Transverse colon (tissue), 4 donors: Measurements from ENCODE around the gene ATP1B1. TPM values are rescaled to one million over a fixed set of nuclear protein-coding genes. Genes with fewer than 3 reads are reported as not detected.

ENCODE experiments used
- DNase-seq: peaks from one replicate; pipeline ENCODE4 v3.0.0-alpha.2; 2019
- H3K27ac ChIP-seq, 4 donors: fragments of 200-600 bp; sonication (generic); 2 replicates each; pipeline ENCODE4 v1.5.1; 2016 to 2018; ENCODE audit warnings: inconsistent platforms in 4 of 4
- H3K27me3 ChIP-seq: fragments of 200-600 bp; sonication (generic); 2 replicates; pipeline ENCODE4 v1.5.1; 2017; ENCODE audit warnings: inconsistent platforms
- H3K36me3 ChIP-seq, 4 donors: fragments of 200-600 bp; sonication (generic); 2 replicates each; pipeline ENCODE4 v1.5.1; 2017 to 2019; ENCODE audit warnings: inconsistent platforms in 4 of 4
- H3K4me1 ChIP-seq, 4 donors: fragments of 200-600 bp; sonication (generic); 2 replicates each; pipeline ENCODE4 v1.5.1; 2017 to 2020; ENCODE audit warnings: inconsistent platforms in 4 of 4
- H3K4me3 ChIP-seq, 4 donors: fragments of 200-600 bp; sonication (generic); 1 replicate in 1 of 4; 2 replicates in 3 of 4; pipeline versions ENCODE4 v1.5.1 to v1.6.1; 2017 to 2019; ENCODE audit warnings: inconsistent platforms in 4 of 4
- H3K9me3 ChIP-seq, 2 donors: fragments of 200-600 bp; sonication (generic); 2 replicates each; pipeline ENCODE4 v1.5.1; 2017 to 2019; ENCODE audit warnings: inconsistent platforms in 2 of 2
- EP300 ChIP-seq: sonication (generic); formaldehyde crosslinking; IDR thresholded peaks from one replicate; pipeline ENCODE4 v1.6.1; 2017; ENCODE audit warnings: antibody characterized with exemption, low read depth
- POLR2A ChIP-seq: fragments of 450-650 bp; IDR thresholded peaks from one replicate; pipeline ENCODE4 v1.6.1; 2016; ENCODE audit warnings: antibody characterized with exemption, mild to moderate bottlenecking, moderate library complexity
- POLR2AphosphoS5 ChIP-seq, 3 donors: sonication (generic); formaldehyde crosslinking; IDR thresholded peaks; one replicate each; pipeline ENCODE4 v1.6.1; 2016; ENCODE audit warnings: antibody characterized with exemption in 3 of 3
- WGBS, 2 donors: methylation state at CpG; one replicate each; pipeline ENCODE4 v1.1.5; 2018; ENCODE audit warnings: low coverage in 1 of 2; 5-methylcytosine and 5-hydroxymethylcytosine counted together
- in situ Hi-C, 4 donors: fragments of 200-750 bp; cut with MboI; loops; one replicate each; pipeline versions ENCODE4 v1.15.0 to v1.15.1; 2017; ENCODE audit warnings: low sequenced_read_pairs in 3 of 4, low pct_ligation_motif_present in 1 of 4, low pct_unique_long_range_greater_than_20kb in 1 of 4
- intact Hi-C: fragments of 100-400 bp; cut with DNase I; formaldehyde crosslinking; loops from one replicate; pipeline ENCODE4 v1.15.1; 2023; ENCODE audit warnings: low total_unique reads
- total RNA-seq, 4 donors: library from RNA; depleted of rRNA; stranded (reverse); fragments of >200 nt; gene quantifications; one replicate each; pipeline ENCODE4 v1.1.0, GENCODE V29; 2016
- TF ChIP-seq, protein P1 (sequence below), 5 experiments: fragments of 200-600 bp in 3 of 5; fragments of 450-650 bp in 2 of 5; sonication (generic) in 3 of 5; IDR thresholded peaks; 1 replicate in 2 of 5; 2 replicates in 3 of 5; pipeline ENCODE4 v1.5.1; 2016 to 2017; ENCODE audit warnings: antibody characterized with exemption in 5 of 5, inconsistent platforms in 3 of 5, mild to moderate bottlenecking in 2 of 5, moderate library complexity in 1 of 5

ATP1B1 gene
- total RNA-seq, 4 donors from 2014 or later = 82.8 to 493 (median 375) TPM

DNA sequence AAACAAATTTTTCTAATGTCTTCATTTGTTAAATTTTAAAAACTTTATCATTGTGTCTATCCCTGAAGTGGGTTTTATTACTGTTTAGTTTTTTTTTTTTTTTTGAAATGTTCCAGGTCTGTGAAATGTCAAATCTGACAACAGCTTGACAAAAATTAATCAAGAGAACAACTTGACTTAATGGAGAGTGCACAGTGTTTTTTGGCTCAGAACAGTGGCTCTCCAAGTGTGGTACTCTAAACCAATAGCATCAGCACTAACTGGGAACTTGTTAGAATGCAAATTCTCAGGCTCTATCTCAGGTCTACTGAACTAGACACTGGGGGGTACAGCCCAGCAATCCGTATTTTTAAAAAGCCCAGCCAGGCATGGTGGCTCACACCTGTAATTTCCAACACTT lies 49.2 kb downstream of the ATP1B1 start:
- Histone ChIP-seq H3K4me1 (peaks cover 8 to 31% (median 17%) of the 10 kb centered on the region in 4 donors), H3K27me3 (no peaks in the 10 kb centered on the region), H3K27ac (peak overlapping the region in 3 of 4 donors; percentile 30 to 38 (median 35)), H3K9me3 (no peaks in the 10 kb centered on the region), H3K4me3 (no peak overlapping the region), H3K36me3 (no peaks in the 10 kb centered on the region)
- no peak for DNase-seq
- in situ Hi-C loops = no loop called here
- intact Hi-C loops = no loop called here
- peak in 1 of 3 donors; percentile 17 for TF ChIP-seq POLR2AphosphoS5 (IDR thresholded peaks at IDR 0.05)
- TF ChIP-seq, protein P1, sequence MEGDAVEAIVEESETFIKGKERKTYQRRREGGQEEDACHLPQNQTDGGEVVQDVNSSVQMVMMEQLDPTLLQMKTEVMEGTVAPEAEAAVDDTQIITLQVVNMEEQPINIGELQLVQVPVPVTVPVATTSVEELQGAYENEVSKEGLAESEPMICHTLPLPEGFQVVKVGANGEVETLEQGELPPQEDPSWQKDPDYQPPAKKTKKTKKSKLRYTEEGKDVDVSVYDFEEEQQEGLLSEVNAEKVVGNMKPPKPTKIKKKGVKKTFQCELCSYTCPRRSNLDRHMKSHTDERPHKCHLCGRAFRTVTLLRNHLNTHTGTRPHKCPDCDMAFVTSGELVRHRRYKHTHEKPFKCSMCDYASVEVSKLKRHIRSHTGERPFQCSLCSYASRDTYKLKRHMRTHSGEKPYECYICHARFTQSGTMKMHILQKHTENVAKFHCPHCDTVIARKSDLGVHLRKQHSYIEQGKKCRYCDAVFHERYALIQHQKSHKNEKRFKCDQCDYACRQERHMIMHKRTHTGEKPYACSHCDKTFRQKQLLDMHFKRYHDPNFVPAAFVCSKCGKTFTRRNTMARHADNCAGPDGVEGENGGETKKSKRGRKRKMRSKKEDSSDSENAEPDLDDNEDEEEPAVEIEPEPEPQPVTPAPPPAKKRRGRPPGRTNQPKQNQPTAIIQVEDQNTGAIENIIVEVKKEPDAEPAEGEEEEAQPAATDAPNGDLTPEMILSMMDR (IDR thresholded peaks at IDR 0.05) = no peak
- WGBS, 2 donors = 92% methylated on average over 1 of the region's 1 CpG; no CpG with 5 or more reads in 1 of the 2 donors

DNA sequence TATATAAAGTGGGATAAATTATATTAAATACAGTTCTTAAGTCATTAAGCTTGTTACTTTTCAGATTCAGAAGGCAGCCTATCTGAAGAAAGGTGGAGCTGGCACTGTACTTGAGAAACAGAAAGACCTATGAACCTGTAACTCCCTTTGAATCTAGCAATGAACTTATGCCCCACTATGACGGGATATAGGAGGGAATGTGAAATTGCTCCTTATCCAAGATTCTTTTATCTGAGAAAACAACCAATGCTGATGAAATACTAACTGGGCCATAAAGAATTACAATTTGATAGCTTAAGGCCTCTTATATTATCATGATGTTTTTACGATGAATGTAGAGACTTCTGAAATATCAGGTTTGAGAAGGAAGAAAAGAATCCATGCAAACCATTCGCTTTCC lies 50.1 kb downstream of the ATP1B1 start:
- Histone ChIP-seq H3K4me1 (peaks cover 8 to 33% (median 18%) of the 10 kb centered on the region in 4 donors), H3K36me3 (no peaks in the 10 kb centered on the region), H3K4me3 (no peak overlapping the region), H3K9me3 (no peaks in the 10 kb centered on the region), H3K27ac (peak overlapping the region in 2 of 4 donors; percentile 35 to 38), H3K27me3 (no peaks in the 10 kb centered on the region)
- 37 to 51% methylated on average over 3 of the region's 3 CpGs for WGBS, 2 donors
- intact Hi-C loops = no loop called here
- TF ChIP-seq POLR2AphosphoS5 (IDR thresholded peaks at IDR 0.05) = peak in 1 of 3 donors; percentile 26
- TF ChIP-seq, protein P1 (IDR thresholded peaks at IDR 0.05) = no peak
- in situ Hi-C loops = no loop called here
- DNase-seq = no peak

DNA sequence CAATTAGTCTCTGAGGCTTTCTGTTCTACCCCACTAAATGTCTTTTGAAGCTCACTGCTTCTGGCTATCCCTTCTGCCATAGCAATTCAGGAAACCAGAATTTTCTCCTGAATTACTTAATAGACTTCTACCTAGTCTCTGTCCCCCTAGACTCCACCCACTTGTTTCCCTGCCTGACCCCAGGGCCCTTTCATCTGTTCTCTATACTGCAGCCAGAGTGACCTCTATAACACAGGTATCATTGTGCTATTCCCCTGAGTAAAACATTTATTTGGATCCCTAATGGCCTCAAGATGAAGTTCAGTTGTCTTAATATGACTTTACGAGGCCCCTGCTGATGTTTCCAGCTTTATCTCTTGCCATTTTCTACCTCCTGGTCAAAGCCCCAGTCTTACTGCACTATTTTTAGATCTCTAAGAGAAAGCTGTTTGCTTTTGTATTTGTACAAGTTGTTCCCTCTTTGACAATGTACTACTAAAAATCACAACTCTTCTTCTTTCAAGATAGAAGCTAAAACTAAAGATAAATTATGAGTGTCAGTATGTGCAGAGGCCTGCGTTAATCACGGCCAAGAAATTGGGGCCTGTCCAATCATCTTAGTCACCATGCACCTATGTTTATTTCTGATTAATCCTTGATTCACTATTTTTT lies 54.5 kb downstream of the ATP1B1 start:
- H3K9me3 ChIP-seq = no peaks in the 10 kb centered on the region
- TF ChIP-seq POLR2AphosphoS5 (IDR thresholded peaks at IDR 0.05) (peak; percentile 7 to 69 (median 49)), EP300 (no peak)
- TF ChIP-seq, protein P1 (IDR thresholded peaks at IDR 0.05) = no peak
- no peaks in the 10 kb centered on the region for H3K36me3 ChIP-seq
- WGBS, 2 donors = 71 to 78% methylated on average over 3 of the region's 3 CpGs
- intact Hi-C loops = no loop called here
- no peak overlapping the region for H3K4me3 ChIP-seq
- H3K27ac ChIP-seq = peak overlapping the region; percentile 11 to 79 (median 70)
- in situ Hi-C loops = no loop called here
- peaks cover 8 to 34% (median 16%) of the 10 kb centered on the region in 4 donors for H3K4me1 ChIP-seq
- no peaks in the 10 kb centered on the region for H3K27me3 ChIP-seq
- DNase-seq = no peak

DNA sequence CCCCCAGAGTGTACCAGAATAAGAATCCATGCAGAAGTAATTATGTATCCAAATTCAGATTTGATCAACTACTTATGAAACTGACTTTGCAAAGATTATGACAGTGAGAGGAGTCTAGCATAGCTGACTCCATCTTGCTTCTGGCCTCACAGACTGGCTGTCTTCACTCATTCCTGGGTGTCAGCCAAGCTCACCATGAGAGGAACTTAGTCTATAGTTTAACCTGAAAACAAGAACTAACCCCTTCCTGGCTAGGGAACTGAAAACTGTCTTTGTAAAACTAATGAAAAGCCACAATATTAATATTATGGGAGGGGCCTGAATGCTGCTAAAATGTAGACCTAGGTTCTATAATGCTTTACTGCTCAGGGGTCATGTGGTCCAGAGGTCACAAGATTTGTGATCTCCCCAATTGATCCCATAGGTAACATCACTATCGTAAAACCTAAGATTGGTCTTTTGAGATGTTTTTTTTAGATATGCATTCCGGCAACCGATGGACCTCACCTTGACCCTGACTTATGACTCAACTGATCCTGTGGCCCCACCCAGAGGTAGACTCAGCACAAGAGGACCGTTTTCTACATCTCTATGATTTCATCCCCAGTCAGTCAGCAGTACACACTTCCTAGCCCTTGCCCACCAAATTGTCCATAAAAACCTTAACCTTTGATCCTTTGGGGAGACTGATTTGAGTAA lies 55.2 kb downstream of the ATP1B1 start:
- H3K4me3 ChIP-seq = no peak overlapping the region
- WGBS, 2 donors = 44 to 68% methylated on average over 3 to 4 of the region's 4 CpGs
- no peaks in the 10 kb centered on the region for H3K9me3 ChIP-seq
- in situ Hi-C loops = no loop called here
- intact Hi-C loops = no loop called here
- peak overlapping the region; percentile 7 to 79 (median 33) for H3K27ac ChIP-seq
- H3K27me3 ChIP-seq = no peaks in the 10 kb centered on the region
- no peaks in the 10 kb centered on the region for H3K36me3 ChIP-seq
- peaks cover 6 to 29% (median 11%) of the 10 kb centered on the region in 4 donors for H3K4me1 ChIP-seq
- DNase-seq = no peak
- no peak for TF ChIP-seq POLR2A
- TF ChIP-seq POLR2AphosphoS5 (IDR thresholded peaks at IDR 0.05) = no peak
- TF ChIP-seq EP300 = no peak
- TF ChIP-seq, protein P1 (IDR thresholded peaks at IDR 0.05) = no peak
